GM23338 (cell line): ENCODE data around the gene GRK3. TPM values are rescaled to one million over a fixed set of nuclear protein-coding genes. Genes with fewer than 3 reads are reported as not detected.

ENCODE experiments used
- ATAC-seq: fragments of 200-7000 bp; cut with Tn5 transposase; 3 replicates; pipeline ENCODE4 v1.9.1; 2020
- DNase-seq: peaks from one replicate; pipeline ENCODE4 v3.0.0-alpha.2; 2015; ENCODE audit warnings: low spot score
- H2AFZ ChIP-seq: fragments of 200-600 bp; sonication (generic); 2 replicates; pipeline ENCODE4 v1.8.0; 2016; ENCODE audit warnings: antibody characterized with exemption, mild to moderate bottlenecking, moderate library complexity
- H3F3A ChIP-seq: fragments of 200-600 bp; sonication (generic); replicated peaks from 2 replicates; pipeline ENCODE4 v1.8.0; 2017; ENCODE audit warnings: antibody characterized with exemption, mixed run types, low read depth
- H3K27ac ChIP-seq: fragments of 200-600 bp; sonication (generic); 2 replicates; pipeline ENCODE4 v1.6.1; 2016; ENCODE audit warnings: low read depth
- H3K27me3 ChIP-seq: fragments of 200-600 bp; sonication (generic); 2 replicates; pipeline ENCODE4 v1.8.0; 2016; ENCODE audit warnings: mild to moderate bottlenecking, mixed run types, moderate library complexity; ENCODE audit not compliant: insufficient read depth
- H3K36me3 ChIP-seq: fragments of 200-600 bp; sonication (generic); 2 replicates; pipeline ENCODE4 v1.8.0; 2016; ENCODE audit warnings: mild to moderate bottlenecking; ENCODE audit not compliant: insufficient read depth
- H3K4me1 ChIP-seq: fragments of 200-600 bp; sonication (generic); 2 replicates; pipeline ENCODE4 v1.8.0; 2016; ENCODE audit warnings: mild to moderate bottlenecking, moderate library complexity; ENCODE audit not compliant: insufficient read depth
- H3K4me2 ChIP-seq: fragments of 200-600 bp; sonication (generic); 2 replicates; pipeline ENCODE4 v1.7.1; 2017; ENCODE audit warnings: mixed run types
- H3K4me3 ChIP-seq: fragments of 200-600 bp; sonication (generic); 2 replicates; pipeline ENCODE4 v1.6.1; 2016; ENCODE audit warnings: mixed run types
- H3K79me2 ChIP-seq: fragments of 200-600 bp; sonication (generic); replicated peaks from 2 replicates; pipeline ENCODE4 v1.8.0; 2017; ENCODE audit warnings: mild to moderate bottlenecking; ENCODE audit not compliant: insufficient read depth
- H3K9me2 ChIP-seq: fragments of 200-600 bp; sonication (generic); 2 replicates; pipeline ENCODE4 v1.8.0; 2017; ENCODE audit not compliant: insufficient read depth
- H4K20me1 ChIP-seq: fragments of 200-600 bp; sonication (generic); replicated peaks from 2 replicates; pipeline ENCODE4 v1.8.0; 2017; ENCODE audit warnings: mild to moderate bottlenecking; ENCODE audit not compliant: insufficient read depth
- H3K27ac Mint-ChIP-seq: 2 replicates; pipeline ENCODE4 v1.8.0; 2020; ENCODE audit warnings: inconsistent platforms, mild to moderate bottlenecking, moderate library complexity, mixed read lengths
- H3K27me3 Mint-ChIP-seq: 3 replicates; pipeline ENCODE4 v1.8.0; 2022; ENCODE audit warnings: low read depth, mild to moderate bottlenecking, moderate library complexity, mixed read lengths, inconsistent platforms; ENCODE audit not compliant: insufficient read depth, poor library complexity
- H3K36me3 Mint-ChIP-seq: 3 replicates; pipeline ENCODE4 v1.8.0; 2021; ENCODE audit warnings: low read depth, mild to moderate bottlenecking, inconsistent platforms, moderate library complexity, mixed read lengths
- H3K4me1 Mint-ChIP-seq: 3 replicates; pipeline ENCODE4 v1.8.0; 2020; ENCODE audit warnings: mild to moderate bottlenecking, inconsistent platforms, mixed read lengths
- H3K4me3 Mint-ChIP-seq: 3 replicates; pipeline ENCODE4 v1.8.0; 2021; ENCODE audit warnings: moderate library complexity, mild to moderate bottlenecking, inconsistent platforms, mixed read lengths
- H3K9me3 Mint-ChIP-seq: 3 replicates; pipeline ENCODE4 v1.8.0; 2020; ENCODE audit warnings: moderate library complexity, mild to moderate bottlenecking, inconsistent platforms, mixed read lengths
- CREB1 ChIP-seq: fragments of 250-450 bp; sonication (Bioruptor Pico); IDR thresholded peaks from 2 replicates; pipeline ENCODE4 v1.5.0; 2020; ENCODE audit warnings: low read depth, mild to moderate bottlenecking, moderate library complexity
- CTCF ChIP-seq, 2 experiments: fragments of 200-600 bp in 1 of 2; sonication (generic) in 1 of 2; conservative IDR thresholded peaks; 2 replicates each; pipeline versions ENCODE4 v1.5.1 to v1.6.1; 2016 to 2017; ENCODE audit warnings: antibody characterized with exemption in 2 of 2, low read depth in 2 of 2, mild to moderate bottlenecking in 2 of 2, moderate library complexity in 1 of 2
- EZH2 ChIP-seq: fragments of 200-600 bp; sonication (generic); IDR thresholded peaks from one replicate; pipeline ENCODE4 v1.8.0; 2017; ENCODE audit warnings: antibody characterized with exemption, mild to moderate bottlenecking, low read depth; ENCODE audit not compliant: unreplicated experiment
- EZH2phosphoT487 ChIP-seq: fragments of 200-600 bp; sonication (generic); IDR thresholded peaks from one replicate; pipeline ENCODE4 v1.8.1; 2018; ENCODE audit warnings: antibody characterized with exemption; ENCODE audit not compliant: unreplicated experiment
- NANOG ChIP-seq: IDR thresholded peaks from 2 replicates; pipeline ENCODE4 v1.6.1; 2016; ENCODE audit warnings: antibody characterized with exemption, borderline replicate concordance
- POLR2AphosphoS5 ChIP-seq: IDR thresholded peaks from 2 replicates; pipeline ENCODE4 v1.6.1; 2016; ENCODE audit warnings: antibody characterized with exemption, low read depth
- REST ChIP-seq: IDR thresholded peaks from one replicate; pipeline ENCODE4 v1.6.1; 2018; ENCODE audit warnings: antibody characterized with exemption; ENCODE audit not compliant: unreplicated experiment
- STAT1 ChIP-seq: IDR thresholded peaks from one replicate; pipeline ENCODE4 v1.6.1; 2016; ENCODE audit warnings: antibody characterized with exemption; ENCODE audit not compliant: unreplicated experiment
- ZNF114 ChIP-seq: fragments of 250-450 bp; sonication (Bioruptor Pico); IDR thresholded peaks from 2 replicates; pipeline ENCODE4 v1.5.0; 2020; ENCODE audit warnings: mild to moderate bottlenecking, moderate library complexity
- ZNF331 ChIP-seq: fragments of 250-450 bp; sonication (Bioruptor Pico); IDR thresholded peaks from 2 replicates; pipeline ENCODE4 v1.5.0; 2020; ENCODE audit warnings: low read depth, mild to moderate bottlenecking, moderate library complexity
- ZNF462 ChIP-seq: fragments of 250-450 bp; sonication (Bioruptor Pico); IDR thresholded peaks from 2 replicates; pipeline ENCODE4 v1.5.0; 2020; ENCODE audit warnings: mild to moderate bottlenecking, moderate library complexity
- polyA plus RNA-seq: library from polyadenylated mRNA; unstranded; fragments of >200 nt; fragmentation: Nextera tagmentation; extraction: Ambion mirVana; gene quantifications from 2 replicates; pipeline ENCODE4 v1.2.1, GENCODE V29; 2016
- total RNA-seq: library from RNA; depleted of rRNA; stranded (reverse); fragments of >200 nt; shearing (Covaris generic); gene quantifications from 2 replicates; pipeline ENCODE4 v1.2.3, GENCODE V29; 2014

GRK3 gene
- total and polyA plus RNA-seq, 2 experiments from 2014 or later, result 6.0 to 25.3 TPM

GRCh38 chr22:25762147-25762546, 197.7 kb downstream of the GRK3 start:
- no peaks in the 10 kb centered on the region for H3K79me2 ChIP-seq
- Mint-ChIP-seq H3K27me3 (no peaks in the 10 kb centered on the region), H3K27ac (no peak overlapping the region), H3K9me3 (peaks cover 9% of the 10 kb centered on the region; the same call in 2 of the 3 replicates), H3K4me1 (no peaks in the 10 kb centered on the region), H3K36me3 (no peaks in the 10 kb centered on the region; the same call in 2 of the 3 replicates), H3K4me3 (no peak overlapping the region)
- no peaks in the 10 kb centered on the region for H3K4me1 ChIP-seq
- ATAC-seq (no peak), DNase-seq (no peak)
- H3K27me3 ChIP-seq, result no peaks in the 10 kb centered on the region
- no peak overlapping the region for H3K4me3 ChIP-seq
- H2AFZ ChIP-seq, result no peak overlapping the region
- H4K20me1 ChIP-seq, result no peaks in the 10 kb centered on the region
- no peaks in the 10 kb centered on the region for H3K9me2 ChIP-seq
- H3K4me2 ChIP-seq, result no peak overlapping the region
- no peaks in the 10 kb centered on the region for H3F3A ChIP-seq
- H3K36me3 ChIP-seq, result no peaks in the 10 kb centered on the region
- no peak overlapping the region for H3K27ac ChIP-seq
- no peak for TF ChIP-seq EZH2
- TF ChIP-seq STAT1, result no peak
- TF ChIP-seq ZNF462 (CRISPR knock-in tag), result no peak
- TF ChIP-seq POLR2AphosphoS5, result no peak
- no peak for TF ChIP-seq CREB1
- TF ChIP-seq EZH2phosphoT487, result no peak
- no peak for TF ChIP-seq NANOG
- TF ChIP-seq REST, result no peak
- TF ChIP-seq ZNF114 (CRISPR knock-in tag), result no peak
- TF ChIP-seq ZNF331 (CRISPR knock-in tag), result no peak
- TF ChIP-seq CTCF (conservative IDR thresholded peaks at IDR 0.05; ENCODE audit: low read depth in 2 of 2), result no peak
